C4-2B (cell line): ENCODE data around the gene VPS54.

Experiments used
- CTCF ChIP-seq: fragments of 450-650 bp; conservative IDR thresholded peaks from 2 replicates; pipeline ENCODE4 v1.5.1; 2017; ENCODE audit warnings: mild to moderate bottlenecking
- ZFX ChIP-seq: fragments of 450-650 bp; IDR thresholded peaks from 2 replicates; pipeline ENCODE4 v1.6.1; 2017

GRCh38 chr2:64029116-64029665 is 10.0 kb upstream of the VPS54 start:
- TF ChIP-seq CTCF (no peak), ZFX (no peak)
